ENCODE measurements around the gene PPIL4.

The PPIL4 gene

GRCh38 chr6:149545754-149546471, at the start of gene PPIL4:
TSS of gene PPIL4 (minus strand) at chr6:149546043. CDS start at chr6:149546005, 38 bp downstream.
- DNase-seq (ENCODE audit: low read depth in 4 of 4, low spot score in 1 of 4): peak; percentile 92 to 96 (median 93)

GRCh38 chr6:149593408-149593807, 47.6 kb upstream of the PPIL4 start:
- DNase-seq (ENCODE audit: low read depth in 4 of 4, low spot score in 1 of 4): no peak

- no peak for DNase-seq (ENCODE audit: low read depth in 4 of 4, low spot score in 1 of 4)
These were observed 47.1 kb upstream of the PPIL4 start for GRCh38 chr6:149592983-149593382.

- DNase-seq (ENCODE audit: low read depth in 4 of 4, low spot score in 1 of 4): no peak
These were observed 40.3 kb upstream of the PPIL4 start for GRCh38 chr6:149586149-149586548.

- no peak for DNase-seq (ENCODE audit: low read depth in 4 of 4, low spot score in 1 of 4)
These were observed 35.5 kb upstream of the PPIL4 start for GRCh38 chr6:149581349-149581748.

DNA sequence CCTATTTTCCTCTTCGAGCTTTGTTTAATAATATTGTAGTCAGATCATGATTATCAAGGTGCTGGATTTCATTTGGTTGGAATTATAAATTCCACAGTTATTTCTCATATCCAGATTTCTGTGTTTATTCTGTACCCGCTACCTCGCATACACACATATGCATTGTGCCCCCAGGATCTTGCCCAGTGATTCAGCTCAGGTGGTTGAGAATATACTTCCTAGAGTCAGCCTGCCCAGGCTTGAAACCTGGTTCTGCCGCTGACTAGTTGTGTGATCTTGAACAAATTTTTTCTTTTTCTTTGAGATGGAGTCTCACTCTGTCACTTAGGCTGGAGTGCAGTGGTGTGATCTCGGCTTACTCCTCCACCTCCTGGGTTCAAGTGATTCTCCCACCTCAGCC, 35.0 kb upstream of the PPIL4 start:
- DNase-seq (ENCODE audit: low read depth in 4 of 4, low spot score in 1 of 4): no peak

DNA sequence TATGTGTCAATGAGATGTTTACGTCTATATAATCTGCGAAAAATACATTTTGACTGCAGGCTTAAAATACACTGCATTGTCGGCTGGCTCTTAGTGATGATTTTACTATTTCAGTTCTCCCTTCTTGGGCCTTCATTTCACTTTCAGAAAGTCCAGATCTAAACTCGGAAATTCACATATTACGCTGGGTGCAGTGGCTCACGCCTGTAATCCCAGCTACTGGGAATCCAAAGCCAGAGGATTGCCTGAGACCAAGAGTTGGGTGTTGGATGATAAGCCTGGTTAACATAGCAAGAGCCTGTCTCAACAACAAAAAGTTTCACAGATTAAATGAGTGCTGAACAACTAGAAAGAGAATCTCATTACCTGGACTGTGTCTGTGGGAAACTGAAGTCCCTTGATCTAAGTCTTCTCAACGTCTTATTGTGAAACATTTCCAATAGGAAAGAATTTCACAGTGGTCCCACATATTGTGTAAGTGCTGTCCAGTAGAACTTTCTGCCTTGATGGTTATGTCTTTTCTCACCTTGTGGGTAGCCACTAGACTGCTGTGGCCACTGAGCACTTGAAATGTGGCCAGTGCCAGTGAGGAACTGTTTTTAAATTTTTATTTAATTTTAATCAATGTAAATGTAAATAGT, 22.2 kb upstream of the PPIL4 start:
- no peak for DNase-seq (ENCODE audit: low read depth in 4 of 4, low spot score in 1 of 4)

DNA sequence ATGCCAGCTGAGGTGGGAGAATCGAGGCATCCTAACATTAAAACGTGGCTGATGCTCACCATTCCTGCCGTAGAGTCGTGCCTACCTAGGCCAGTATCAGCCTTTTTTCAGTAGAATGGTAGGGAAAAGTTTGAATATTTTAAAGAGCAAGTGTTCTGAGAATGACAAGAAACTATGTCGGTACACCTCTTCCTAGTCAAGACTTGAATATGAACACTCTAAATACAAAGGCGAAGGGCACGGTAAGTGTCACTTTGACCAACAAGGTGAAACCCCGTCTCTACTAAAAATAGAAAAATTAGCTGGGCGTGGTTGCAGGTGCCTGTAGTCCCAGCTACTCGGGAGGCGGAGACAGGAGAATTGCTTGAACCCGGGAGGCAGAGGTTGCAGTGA, 21.3 kb upstream of the PPIL4 start:
- DNase-seq (ENCODE audit: low read depth in 4 of 4, low spot score in 1 of 4): no peak

DNA sequence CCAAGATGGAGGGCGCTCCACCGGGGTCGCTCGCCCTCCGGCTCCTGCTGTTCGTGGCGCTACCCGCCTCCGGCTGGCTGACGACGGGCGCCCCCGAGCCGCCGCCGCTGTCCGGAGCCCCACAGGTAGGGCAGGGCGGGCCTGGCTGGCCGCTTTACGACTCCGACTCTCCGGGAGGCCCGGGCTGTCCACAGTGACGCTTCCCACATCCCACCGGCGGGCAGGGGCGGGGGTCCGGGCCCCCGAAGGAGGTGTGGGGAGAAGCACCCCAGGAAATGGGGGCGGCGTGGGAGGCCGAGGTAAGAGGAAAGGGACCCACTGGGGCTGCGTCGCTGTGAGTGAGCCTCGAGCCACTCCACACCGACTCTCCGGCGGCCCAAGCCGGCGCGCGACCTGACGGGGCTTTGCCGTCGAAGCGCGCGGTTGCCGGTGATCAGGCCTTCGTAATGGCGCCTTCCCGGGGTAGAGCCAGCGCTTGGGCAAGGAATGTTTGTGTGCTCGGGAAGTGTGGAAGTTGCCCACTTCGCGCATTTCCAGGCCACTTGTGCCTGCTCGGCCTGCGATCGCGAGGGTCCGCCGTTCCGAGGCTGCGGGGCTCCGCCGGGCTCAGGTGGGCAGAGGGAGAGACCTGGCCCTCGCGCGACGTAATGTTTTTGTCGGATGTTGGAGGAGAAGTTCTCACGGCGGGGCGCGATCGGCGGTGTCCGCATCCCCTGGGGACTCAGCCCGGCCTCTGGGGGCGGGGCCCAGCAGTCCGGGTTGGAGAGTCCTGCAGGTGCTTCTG, 20.8 kb upstream of the PPIL4 start:
- DNase-seq (ENCODE audit: low read depth in 4 of 4, low spot score in 1 of 4): peak; percentile 17 to 35 (median 28)

DNA sequence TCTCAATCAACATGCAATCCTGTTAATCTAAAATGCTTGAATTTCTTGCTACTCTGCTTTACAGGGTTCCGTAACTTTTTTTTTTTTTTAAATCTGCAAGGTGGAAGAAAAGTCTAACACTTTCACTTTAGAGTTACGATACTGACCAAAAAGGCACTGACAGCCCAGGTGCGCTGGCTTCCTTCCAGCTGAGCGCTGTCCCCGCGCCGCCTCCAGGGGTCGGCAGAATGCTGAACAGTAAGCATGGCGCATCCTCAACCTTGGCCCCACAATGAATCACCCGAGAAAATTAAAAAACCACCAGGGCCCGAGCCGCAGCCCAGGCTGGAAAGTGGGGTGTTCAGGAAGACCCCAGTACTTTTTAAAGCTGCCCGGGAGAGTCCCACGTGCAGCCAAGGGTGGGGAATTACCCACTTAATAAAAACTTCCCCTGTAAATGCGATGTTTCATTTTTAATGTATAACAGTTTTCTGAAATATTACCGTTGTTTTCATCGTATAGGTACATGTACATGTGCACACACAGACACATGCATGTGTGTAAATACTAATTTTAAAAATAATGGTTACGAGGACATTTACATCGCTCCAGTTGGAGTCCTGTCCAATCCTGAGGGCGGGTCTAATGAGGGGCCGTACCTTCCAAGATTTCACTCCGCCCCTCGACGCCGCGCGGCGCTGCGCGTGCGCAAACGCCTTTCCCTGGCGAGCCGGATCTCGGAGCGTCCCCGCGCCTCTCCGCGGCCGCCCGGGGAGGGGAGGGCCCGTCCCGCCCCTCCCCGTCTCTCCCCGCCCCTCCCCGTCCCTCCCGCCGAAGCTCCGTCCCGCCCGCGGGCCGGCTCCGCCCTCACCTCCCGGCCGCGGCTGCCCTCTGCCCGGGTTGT, 19.9 kb upstream of the PPIL4 start, which contains the start of gene GINM1:
GINM1 (plus strand) TSS at position 849 of the 883 bp plus-strand sequence. CDS start 40 bp downstream, outside the sequence.
- peak; percentile 76 to 92 (median 91) for DNase-seq (ENCODE audit: low read depth in 4 of 4, low spot score in 1 of 4)

GRCh38 chr6:149563928-149564325, 18.1 kb upstream of the PPIL4 start:
- no peak for DNase-seq (ENCODE audit: low read depth in 4 of 4, low spot score in 1 of 4)

- DNase-seq (ENCODE audit: low read depth in 4 of 4, low spot score in 1 of 4): no peak
These were observed 17.5 kb upstream of the PPIL4 start for GRCh38 chr6:149563203-149563927.

GRCh38 chr6:149560736-149561135, 14.9 kb upstream of the PPIL4 start:
- no peak for DNase-seq (ENCODE audit: low read depth in 4 of 4, low spot score in 1 of 4)

- DNase-seq (ENCODE audit: low read depth in 4 of 4, low spot score in 1 of 4): no peak
These were observed 13.5 kb upstream of the PPIL4 start for GRCh38 chr6:149559389-149559788.

DNA sequence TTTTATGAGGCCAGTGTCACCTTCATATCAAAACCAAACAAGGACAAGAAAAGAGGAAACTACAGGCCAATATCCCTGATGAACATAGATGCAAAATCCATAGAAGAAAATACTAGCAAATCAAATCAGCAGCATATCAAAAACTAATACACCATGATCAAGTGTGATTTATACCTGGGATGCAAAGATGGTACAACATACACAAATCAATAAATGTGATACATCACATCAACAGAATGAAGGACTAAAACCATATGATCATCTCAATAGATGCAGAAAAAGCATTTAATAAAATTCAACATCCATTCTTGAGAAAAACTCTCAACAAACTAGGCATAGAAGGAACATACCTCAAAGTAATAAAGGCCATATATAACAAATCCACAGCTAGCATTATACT, 12.2 kb upstream of the PPIL4 start:
- DNase-seq (ENCODE audit: low read depth in 4 of 4, low spot score in 1 of 4): no peak

DNA sequence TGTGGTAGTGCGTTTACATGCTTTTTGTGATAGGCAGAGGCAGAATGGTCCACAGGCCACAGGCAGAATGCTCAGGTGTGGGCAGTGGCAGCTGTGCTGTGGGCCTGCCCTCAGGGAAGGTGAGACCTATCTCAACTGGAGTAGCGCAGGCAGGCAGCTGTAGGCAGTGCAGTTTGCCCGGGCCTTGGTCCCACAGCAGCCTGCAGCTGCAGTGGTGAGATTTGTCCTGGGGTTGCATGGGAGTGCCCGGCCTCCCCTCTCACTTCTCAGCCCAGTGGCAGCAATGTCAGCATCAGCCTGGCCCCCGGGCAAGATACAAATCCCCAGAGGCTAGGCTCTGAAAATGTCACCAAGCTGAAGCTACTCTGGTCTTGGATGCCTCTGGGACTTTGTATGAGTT, 6.1 kb upstream of the PPIL4 start:
- no peak for DNase-seq (ENCODE audit: low read depth in 4 of 4, low spot score in 1 of 4)

GRCh38 chr6:149545258-149545753, 537 bp downstream of the PPIL4 start:
- DNase-seq (ENCODE audit: low read depth in 4 of 4, low spot score in 1 of 4): peak in 2 of 4 experiments; percentile 21 to 22

GRCh38 chr6:149544646-149545257, 1.1 kb downstream of the PPIL4 start:
- DNase-seq (ENCODE audit: low read depth in 4 of 4, low spot score in 1 of 4): no peak

DNA sequence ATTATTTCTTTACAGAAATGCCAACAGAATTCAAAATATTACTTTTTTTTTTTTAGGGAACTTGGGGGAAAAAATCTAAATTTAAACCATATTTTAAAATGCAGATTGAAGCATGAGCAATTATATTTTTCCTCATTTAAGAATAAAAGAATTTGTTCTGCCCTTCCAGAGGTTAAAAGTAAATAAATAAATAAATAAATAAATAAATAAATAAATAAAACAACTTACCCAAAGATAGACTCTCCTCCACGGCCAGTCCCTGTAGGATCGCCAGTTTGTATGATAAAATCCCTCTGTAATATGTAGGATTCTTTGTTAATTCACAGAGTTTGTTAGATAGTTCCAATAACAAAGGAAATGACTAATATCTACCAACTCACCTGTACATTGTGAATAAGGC, 4.7 kb downstream of the PPIL4 start:
- DNase-seq (ENCODE audit: low read depth in 4 of 4, low spot score in 1 of 4): no peak

DNA sequence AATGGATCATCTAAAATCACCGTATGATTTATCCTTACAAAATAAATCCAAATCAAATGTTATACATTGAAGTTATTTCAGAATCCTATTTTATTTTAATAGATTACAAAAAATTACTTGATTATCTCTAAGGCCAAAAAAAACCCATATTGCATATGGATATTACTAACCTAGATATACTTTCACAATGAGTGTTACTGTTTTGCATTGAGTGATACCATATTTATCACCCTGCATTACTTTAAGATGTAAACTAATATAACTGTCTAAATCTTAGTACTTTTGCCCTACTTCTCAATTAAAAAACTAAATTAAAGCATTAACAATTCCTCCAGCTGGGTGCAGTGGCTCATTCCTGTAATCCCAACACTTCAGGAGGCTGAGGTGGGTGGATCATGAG, 11.1 kb downstream of the PPIL4 start:
- no peak for DNase-seq (ENCODE audit: low read depth in 4 of 4, low spot score in 1 of 4)
